HCT116 (cell line): ENCODE data around the gene POU2AF1.

Experiments used
- EZH2 ChIP-seq: fragments of 200-600 bp; sonication (generic); IDR thresholded peaks from 2 replicates; pipeline ENCODE4 v1.6.1; 2017; ENCODE audit warnings: antibody characterized with exemption, mixed run types
- POLR2AphosphoS5 ChIP-seq: IDR thresholded peaks from 2 replicates; pipeline ENCODE4 v1.6.1; 2011; ENCODE audit warnings: mild to moderate bottlenecking, low read depth, low read length, moderate library complexity

- TF ChIP-seq POLR2AphosphoS5: no peak
- TF ChIP-seq EZH2: no peak
Measured at GRCh38 chr11:111402411-111402810, 23.3 kb upstream of the POU2AF1 start.
